HCT116 (cell line): ENCODE results near the gene HDLBP. TPM values are rescaled to one million over a fixed set of nuclear protein-coding genes. Genes with fewer than 3 reads are reported as not detected.

ENCODE experiments used
- ATAC-seq: fragments of 200-7000 bp; cut with Tn5 transposase; 2 replicates; pipeline ENCODE4 v1.9.1; 2020; ENCODE audit warnings: mild to moderate bottlenecking, moderate library complexity
- BruUV-seq: library from RNA; stranded (reverse); fragments of 400-500 nt; replicated peaks from 2 replicates; lab custom pipeline; 2021; lab: Mats Ljungman, UMichigan
- CTCF ChIA-PET: fragments of 300-600 bp; sonication (Branson Sonifier 250); formaldehyde crosslinking; loops from one replicate; lab custom pipeline; 2021; ENCODE audit warnings: antibody characterized with exemption; lab: Charles Lee
- POLR2A ChIA-PET: fragments of 300-600, 350-600 bp; sonication (Branson Sonifier 250); formaldehyde crosslinking; loops from one replicate; lab custom pipeline; 2021; ENCODE audit warnings: antibody characterized with exemption; lab: Charles Lee
- RAD21 ChIA-PET, 2 experiments: fragments of 300-600 bp; sonication (Branson Sonifier 250); formaldehyde crosslinking; loops; one replicate each; lab custom pipeline; 2023; ENCODE audit warnings: low total read pairs in 2 of 2; ENCODE audit not compliant: uncharacterized antibody in 2 of 2, unreplicated experiment in 2 of 2, low non-redundant PET in 1 of 2; lab: Charles Lee
- DNase-seq: peaks from one replicate; pipeline ENCODE4 v3.0.0-alpha.2; 2010; ENCODE audit warnings: low read depth, low spot score
- H2AFZ ChIP-seq: fragments of 200-600 bp; shearing (Covaris generic), sonication (generic); 2 replicates; pipeline ENCODE4 v1.6.1; 2017; ENCODE audit warnings: low read depth, mixed run types, mixed read lengths, antibody characterized with exemption, low read length; ENCODE audit not compliant: poor library complexity, severe bottlenecking
- H3K27ac ChIP-seq: 2 replicates; pipeline ENCODE4 v1.5.1; 2012; ENCODE audit warnings: low read depth, low read length
- H3K27me3 ChIP-seq: fragments of 200-600 bp; sonication (generic); 2 replicates; pipeline ENCODE4 v1.6.1; 2016; ENCODE audit warnings: mixed run types, low read length, mixed read lengths; ENCODE audit not compliant: insufficient read depth
- H3K36me3 ChIP-seq, 2 experiments: fragments of 200-500 bp in 1 of 2; fragments of 200-600 bp in 1 of 2; sonication (Bioruptor generic) in 1 of 2; sonication (generic) in 1 of 2; 2 replicates each; pipeline versions ENCODE4 v1.5.1 to v1.6.1; 2014 to 2016; ENCODE audit warnings: low read length in 2 of 2, inconsistent platforms in 1 of 2, mixed read lengths in 1 of 2, mixed run types in 1 of 2; ENCODE audit not compliant: insufficient read depth in 2 of 2, control insufficient read depth in 1 of 2
- H3K4me1 ChIP-seq, 2 experiments: fragments of 200-600 bp in 1 of 2; sonication (generic) in 1 of 2; 2 replicates each; pipeline versions ENCODE4 v1.5.1 to v1.6.1; 2012 to 2017; ENCODE audit warnings: low read length in 2 of 2, inconsistent platforms in 1 of 2, mild to moderate bottlenecking in 1 of 2, mixed read lengths in 1 of 2, mixed run types in 1 of 2, moderate library complexity in 1 of 2; ENCODE audit not compliant: insufficient read depth in 2 of 2, control insufficient read depth in 1 of 2
- H3K4me2 ChIP-seq: fragments of 200-600 bp; sonication (generic); 2 replicates; pipeline ENCODE4 v1.6.1; 2017; ENCODE audit warnings: mixed run types, low read length, mixed read lengths
- H3K4me3 ChIP-seq, 2 experiments: fragments of 200-600 bp in 1 of 2; sonication (generic) in 1 of 2; replicated peaks in 1 of 2; 2 replicates each; pipeline ENCODE4 v1.5.1; 2011 to 2016; ENCODE audit warnings: low read length in 2 of 2, control low read depth in 1 of 2, low read depth in 1 of 2, mild to moderate bottlenecking in 1 of 2, mixed read lengths in 1 of 2, mixed run types in 1 of 2
- H3K79me2 ChIP-seq: fragments of 200-600 bp; sonication (generic); 2 replicates; pipeline ENCODE4 v1.6.1; 2017; ENCODE audit warnings: mild to moderate bottlenecking, mixed run types, low read length, moderate library complexity, mixed read lengths; ENCODE audit not compliant: insufficient read depth
- H3K9ac ChIP-seq: fragments of 200-600 bp; sonication (generic); 2 replicates; pipeline ENCODE4 v1.6.1; 2016; ENCODE audit warnings: low read length, mixed read lengths
- H3K9me2 ChIP-seq: fragments of 200-600 bp; sonication (generic), shearing (Covaris generic); 2 replicates; pipeline ENCODE4 v1.6.1; 2017; ENCODE audit warnings: mixed run types, mild to moderate bottlenecking, moderate library complexity; ENCODE audit not compliant: insufficient read depth
- H3K9me3 ChIP-seq, 2 experiments: fragments of 200-500 bp in 1 of 2; fragments of 200-600 bp in 1 of 2; sonication (Bioruptor generic) in 1 of 2; sonication (generic) in 1 of 2; 2 replicates each; pipeline ENCODE4 v1.6.1; 2014 to 2017; ENCODE audit warnings: low read length in 2 of 2, mixed read lengths in 2 of 2, inconsistent platforms in 1 of 2, low read depth in 1 of 2, mild to moderate bottlenecking in 1 of 2, mixed run types in 1 of 2, moderate library complexity in 1 of 2; ENCODE audit not compliant: control insufficient read depth in 1 of 2, insufficient read depth in 1 of 2
- H4K20me1 ChIP-seq: fragments of 200-600 bp; sonication (generic), shearing (Covaris generic); 2 replicates; pipeline ENCODE4 v1.6.1; 2017; ENCODE audit warnings: mixed run types, mild to moderate bottlenecking, moderate library complexity; ENCODE audit not compliant: insufficient read depth
- CBX3 ChIP-seq: IDR thresholded peaks from 2 replicates; pipeline ENCODE4 v1.6.1; 2012; ENCODE audit warnings: low read depth
- CTCF ChIP-seq, 3 experiments: fragments of 200-600 bp in 1 of 3; sonication (generic) in 1 of 3; IDR thresholded peaks in 2 of 3; conservative IDR thresholded peaks in 1 of 3; 2 replicates each; pipeline ENCODE4 v1.5.1; 2012 to 2017; ENCODE audit warnings: low read depth in 2 of 3, low read length in 2 of 3, antibody characterized with exemption in 1 of 3, borderline replicate concordance in 1 of 3, control low read depth in 1 of 3, mild to moderate bottlenecking in 1 of 3, mixed read lengths in 1 of 3, mixed run types in 1 of 3, moderate library complexity in 1 of 3; ENCODE audit not compliant: insufficient read depth in 1 of 3
- ELF1 ChIP-seq: IDR thresholded peaks from 2 replicates; pipeline ENCODE4 v1.6.1; 2012; ENCODE audit warnings: low read depth, borderline replicate concordance
- EZH2phosphoT487 ChIP-seq: fragments of 200-600 bp; IDR thresholded peaks from 2 replicates; pipeline ENCODE4 v1.6.1; 2018; ENCODE audit warnings: antibody characterized with exemption, borderline replicate concordance
- POLR2A ChIP-seq: IDR thresholded peaks from 2 replicates; pipeline ENCODE4 v1.7.0; 2011; ENCODE audit warnings: borderline replicate concordance; ENCODE audit not compliant: insufficient read depth, insufficient read length; ENCODE audit errors: extremely low read depth
- POLR2AphosphoS5 ChIP-seq: IDR thresholded peaks from 2 replicates; pipeline ENCODE4 v1.6.1; 2011; ENCODE audit warnings: mild to moderate bottlenecking, low read depth, low read length, moderate library complexity
- RAD21 ChIP-seq: IDR thresholded peaks from 2 replicates; pipeline ENCODE4 v1.6.1; 2012; ENCODE audit warnings: low read depth, mild to moderate bottlenecking
- TCF7L2 ChIP-seq: IDR thresholded peaks from 2 replicates; pipeline ENCODE4 v1.7.0; 2011; ENCODE audit warnings: borderline replicate concordance, inconsistent platforms; ENCODE audit not compliant: insufficient read depth, insufficient read length; ENCODE audit errors: extremely low read depth
- YY1 ChIP-seq: IDR thresholded peaks from 2 replicates; pipeline ENCODE4 v1.6.1; 2011; ENCODE audit warnings: low read length, low read depth, moderate library complexity, mild to moderate bottlenecking; ENCODE audit not compliant: insufficient replicate concordance; ENCODE audit errors: extremely low read depth
- ZFX ChIP-seq: fragments of 450-650 bp; IDR thresholded peaks from 2 replicates; pipeline ENCODE4 v1.6.1; 2017
- intact Hi-C: fragments of 100-400 bp; cut with micrococcal nuclease; formaldehyde crosslinking; loops from 2 replicates; pipeline ENCODE4 v1.10.0; 2022
- total RNA-seq: library from RNA; stranded (reverse); gene quantifications from one replicate; pipeline ENCODE4 v1.2.1, GENCODE V29; 2021; ENCODE audit not compliant: unreplicated experiment

The HDLBP gene
- total RNA-seq, 1 experiment from 2014 or later: 462 TPM

DNA sequence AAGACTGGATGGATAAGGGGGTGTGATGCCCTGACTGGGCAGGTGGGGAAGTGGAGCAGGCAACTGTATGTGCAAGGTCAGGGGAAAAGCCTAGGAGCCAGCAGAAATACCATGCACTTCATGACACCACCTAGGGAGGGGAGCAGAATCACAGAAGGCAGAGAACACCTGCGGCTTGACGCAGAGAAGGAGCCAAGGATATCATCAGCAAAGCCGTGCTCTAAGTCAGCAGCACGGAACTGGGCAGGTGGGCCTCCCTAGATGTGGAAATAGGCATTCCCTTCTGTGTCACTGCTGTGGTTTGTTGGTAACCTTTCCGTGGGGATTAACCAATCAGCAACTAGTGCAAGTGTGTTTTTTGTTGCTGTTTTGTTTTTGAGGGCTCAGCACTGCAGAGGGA is 41.3 kb downstream of the HDLBP start:
- Histone ChIP-seq H3K27me3 (no peaks in the 10 kb centered on the region), H3K27ac (no peak overlapping the region), H3K36me3 (0 out of 4 replicates have a peak, but pooled peaks cover 0 to 4% of the 10 kb centered on the region in 2 experiments), H3K4me3 (no peak overlapping the region), H3K9ac (no peak overlapping the region), H3K9me2 (no peaks in the 10 kb centered on the region), H3K4me2 (no peak overlapping the region), H3K4me1 (peaks cover 21 to 51% of the 10 kb centered on the region in 2 experiments; a peak in 3 of 4 replicates), H4K20me1 (peaks cover 29% of the 10 kb centered on the region; the same call in 1 of the 2 replicates), H2AFZ (no peak overlapping the region), H3K79me2 (peaks cover 97% of the 10 kb centered on the region), H3K9me3 (0 out of 4 replicates have a peak, but pooled peaks cover 0 to 3% of the 10 kb centered on the region in 2 experiments)
- intact Hi-C loops: loop anchor here (5.0 kb wide), 1 partner anchor 43 kb away; the partner anchor contains the start of genes HDLBP and SEPTIN2
- ChIA-PET POLR2A (no interaction called here), CTCF (no interaction called here), RAD21 (no interaction called here)
- DNase-seq (no peak), ATAC-seq (no peak)
- no TSS peak for BruUV-seq
- TF ChIP-seq ZFX: no peak
- no peak for TF ChIP-seq YY1
- TF ChIP-seq RAD21: no peak
- no peak for TF ChIP-seq POLR2AphosphoS5
- TF ChIP-seq ELF1: no peak
- TF ChIP-seq POLR2A: no peak
- TF ChIP-seq TCF7L2: no peak
- TF ChIP-seq EZH2phosphoT487: no peak

- peaks cover 29% of the 10 kb centered on the region; the same call in 1 of the 2 replicates for H4K20me1 ChIP-seq
- H3K9me2 ChIP-seq: no peaks in the 10 kb centered on the region
- RAD21 ChIA-PET: no interaction called here
- POLR2A ChIA-PET: no interaction called here
- ATAC-seq: no peak
- peak overlapping the region; percentile 81 for H3K4me2 ChIP-seq
- peaks cover 97% of the 10 kb centered on the region for H3K79me2 ChIP-seq
- H3K36me3 ChIP-seq: 0 out of 4 replicates have a peak, but pooled peaks cover 0 to 6% of the 10 kb centered on the region in 2 experiments
- no peak overlapping the region for H2AFZ ChIP-seq
- H3K9ac ChIP-seq: peak overlapping the region; percentile 84
- TSS peak; percentile 74 for BruUV-seq
- H3K4me3 ChIP-seq: peak overlapping the region; percentile 62 to 68
- H3K27ac ChIP-seq: peak overlapping the region; percentile 49; the same call in 1 of the 2 replicates
- intact Hi-C loops: loop anchor here (5.0 kb wide), 1 partner anchor 44 kb away; the partner anchor contains the start of genes HDLBP and SEPTIN2
- no peak for DNase-seq
- CTCF ChIA-PET: no interaction called here
- H3K9me3 ChIP-seq: 0 out of 4 replicates have a peak, but pooled peaks cover 0 to 3% of the 10 kb centered on the region in 2 experiments
- H3K27me3 ChIP-seq: no peaks in the 10 kb centered on the region
- TF ChIP-seq CBX3: no peak
- peak in 1 of 3 experiments; percentile 12; a peak in 1 of 6 replicates for TF ChIP-seq CTCF (IDR thresholded peaks at IDR 0.05 in 2 of 3, conservative IDR thresholded peaks at IDR 0.05 in 1 of 3; ENCODE audit: borderline replicate concordance in 1 of 3, insufficient read depth in 1 of 3, low read depth in 2 of 3, low read length in 2 of 3)
- H3K4me1 ChIP-seq: peaks cover 21 to 51% of the 10 kb centered on the region in 2 experiments; a peak in 3 of 4 replicates
These were observed 42.1 kb downstream of the HDLBP start for GRCh38 chr2:241273210-241274020.
